ENCODE data around the gene BICRA. TPM values are rescaled to one million over a fixed set of nuclear protein-coding genes. Genes with fewer than 3 reads are reported as not detected.

The BICRA gene
- total and polyA plus RNA-seq, 2 of the 8 experiments (the other 6 are each of a cell fraction or from before 2014, with no cell fraction given): 1.5 to 29.2 TPM

- no peak overlapping the region for H3K4ac ChIP-seq (replicated peaks; ENCODE audit: insufficient read length, low read depth, low read length)
- no peak overlapping the region for H3K23ac ChIP-seq (ENCODE audit: insufficient read length)
- ChIA-PET CTCF (ENCODE audit: partially characterized antibody) (interaction anchor here (0.7 to 24.9 kb wide), 5 partner anchors 11 to 263 kb away, joined by 3 to 436 read pairs (median 9); partner anchors contain the start of gene EHD2), POLR2A (ENCODE audit: partially characterized antibody) (interaction anchor here (1.3 kb wide), 1 partner anchor 43 kb away, joined by 3 read pairs; no protein-coding TSS in a partner anchor)
- H3K9ac ChIP-seq (replicated peaks in 1 of 4; ENCODE audit: extremely low read depth in 1 of 4, low read depth in 3 of 4, low read length in 3 of 4): no peak overlapping the region
- H3K79me2 ChIP-seq (ENCODE audit: control insufficient read depth in 1 of 2, insufficient read depth in 2 of 2, low read length in 2 of 2): no peaks in the 10 kb centered on the region
- WGBS, 2 experiments (ENCODE audit: extremely low coverage in 1 of 2, insufficient coverage in 1 of 2, insufficient read length in 1 of 2, insufficient replicate concordance in 2 of 2, low coverage in 1 of 2, low lambda C conversion rate in 2 of 2, missing lambda C conversion rate in 1 of 2): 96% methylated on average over 18 of the region's 91 CpGs; no CpG with 5 or more reads in 1 of the 2 experiments
- no peak for FAIRE-seq
- no peaks in the 10 kb centered on the region for H3K79me1 ChIP-seq (ENCODE audit: low read depth, low read length)
- H3K9me3 ChIP-seq (ENCODE audit: insufficient read depth in 2 of 2, low read depth in 1 of 2, low read length in 1 of 2): no peaks in the 10 kb centered on the region
- H4K91ac ChIP-seq (replicated peaks; ENCODE audit: insufficient read length, low read length): no peak overlapping the region
- peaks cover 0 to 2% (median 0%) of the 10 kb centered on the region in 4 experiments; a peak in 1 of 7 replicates for H3K4me1 ChIP-seq (replicated peaks in 1 of 4; ENCODE audit: control insufficient read depth in 3 of 4, insufficient read depth in 4 of 4, low read length in 3 of 4)
- H2AK5ac ChIP-seq (ENCODE audit: low read depth, low read length): no peak overlapping the region
- no peak overlapping the region for H3K18ac ChIP-seq (ENCODE audit: extremely low read depth, low read length)
- no peak overlapping the region for H2BK120ac ChIP-seq (replicated peaks; ENCODE audit: low read depth, low read length)
- H3K27ac ChIP-seq (ENCODE audit: low read depth, low read length): no peak overlapping the region
- H2BK12ac ChIP-seq (ENCODE audit: low read depth, low read length): no peak overlapping the region
- H4K8ac ChIP-seq (ENCODE audit: extremely low read depth, insufficient read depth, low read length): no peak overlapping the region; the same call in 1 of the 2 replicates
- no peak overlapping the region for H2BK15ac ChIP-seq (ENCODE audit: low read length)
- no peak for DNase-seq (ENCODE audit: low read depth in 1 of 2, low spot score in 2 of 2)
- no peaks in the 10 kb centered on the region for H3K27me3 ChIP-seq (replicated peaks in 1 of 4; ENCODE audit: control insufficient read depth in 3 of 4, extremely low read depth in 1 of 4, insufficient read depth in 3 of 4, low read length in 3 of 4)
- no peak overlapping the region for H4K5ac ChIP-seq (ENCODE audit: insufficient read length, low read depth, low read length)
- no peak overlapping the region for H2BK20ac ChIP-seq (ENCODE audit: low read length)
- H2BK5ac ChIP-seq (ENCODE audit: low read depth, low read length): no peak overlapping the region
- no peak overlapping the region for H3K4me2 ChIP-seq (ENCODE audit: insufficient read depth in 1 of 2, low read depth in 2 of 2, low read length in 2 of 2)
- H3K14ac ChIP-seq (ENCODE audit: insufficient read length): no peak overlapping the region
- H3K23me2 ChIP-seq (ENCODE audit: low read depth, low read length): no peaks in the 10 kb centered on the region
- no peak overlapping the region for H3K56ac ChIP-seq (replicated peaks; ENCODE audit: insufficient read length, low read depth, low read length)
- TF ChIP-seq ATF2 (IDR thresholded peaks at IDR 0.05; ENCODE audit: low read length) (no peak), BCL11A (IDR thresholded peaks at IDR 0.05; ENCODE audit: low read depth in 2 of 2, low read length in 2 of 2) (no peak), CHD1 (IDR thresholded peaks at IDR 0.05; ENCODE audit: low read depth, low read length) (no peak), CBX8 (IDR thresholded peaks at IDR 0.05; ENCODE audit: borderline replicate concordance, low read depth, low read length) (no peak), CBX5 (IDR thresholded peaks at IDR 0.05; ENCODE audit: low read depth, low read length) (no peak), POU5F1 (IDR thresholded peaks at IDR 0.05; ENCODE audit: low read depth, low read length) (no peak), SUZ12 (IDR thresholded peaks at IDR 0.05; ENCODE audit: low read length) (no peak), SP2 (IDR thresholded peaks at IDR 0.05; ENCODE audit: low read length) (no peak), EGR1 (IDR thresholded peaks at IDR 0.05; ENCODE audit: borderline replicate concordance, low read depth, low read length) (no peak), ZNF274 (IDR thresholded peaks at IDR 0.05; ENCODE audit: borderline replicate concordance, extremely low read depth, low read length) (no peak), CHD2 (IDR thresholded peaks at IDR 0.05; ENCODE audit: low read length) (no peak)
- H3K4me3 ChIP-seq (ENCODE audit: extremely low read depth in 1 of 4, insufficient read depth in 2 of 4, low read depth in 3 of 4, low read length in 4 of 4): no peak overlapping the region
- H4K20me1 ChIP-seq (replicated peaks in 1 of 2; ENCODE audit: control insufficient read depth in 1 of 2, insufficient read depth in 2 of 2, low read length in 2 of 2): peaks cover 2 to 3% of the 10 kb centered on the region in 2 experiments
- H2AFZ ChIP-seq (ENCODE audit: low read length): no peak overlapping the region
- H3K36me3 ChIP-seq (ENCODE audit: control insufficient read depth in 2 of 4, insufficient read depth in 4 of 4, low read length in 3 of 4): peaks cover 2 to 23% (median 6%) of the 10 kb centered on the region in 4 experiments; a peak in 6 of 8 replicates
Measured at GRCh38 chr19:47701717-47702552, 93.0 kb downstream of the BICRA start.

Measured in H1 (cell line).